Peyer's patch (tissue), 4 donors: ENCODE data around the gene FAM131A.

ENCODE experiments used
- POLR2A ChIP-seq, 2 donors: fragments of 450-650 bp; IDR thresholded peaks; one replicate each; pipeline ENCODE4 v1.5.1; 2017; ENCODE audit warnings: antibody characterized with exemption in 2 of 2, mild to moderate bottlenecking in 2 of 2, moderate library complexity in 2 of 2
- TF ChIP-seq, protein P1 (sequence below), 6 experiments: fragments of 450-650 bp in 4 of 6; fragments of 200-600 bp in 2 of 6; sonication (generic) in 1 of 6; IDR thresholded peaks; one replicate each; pipeline ENCODE4 v1.5.1; 2017 to 2019; ENCODE audit warnings: antibody characterized with exemption in 6 of 6, mild to moderate bottlenecking in 3 of 6, moderate library complexity in 1 of 6

DNA sequence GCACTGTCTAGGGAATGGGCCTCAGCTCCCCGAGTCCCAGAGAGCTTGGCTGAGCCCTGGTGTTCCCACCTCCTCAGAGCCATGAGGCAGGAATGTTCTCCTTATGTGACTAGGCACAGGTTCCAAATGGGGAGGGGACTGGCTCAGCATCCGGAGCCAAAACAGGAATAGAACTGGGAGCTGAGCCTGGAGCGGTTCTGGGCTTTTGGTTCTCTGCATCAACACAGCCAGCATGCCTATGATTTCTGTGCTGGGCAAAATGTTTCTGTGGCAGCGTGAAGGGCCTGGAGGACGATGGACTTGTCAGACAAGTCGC lies at the start of gene FAM131A:
- no peak for TF ChIP-seq POLR2A (IDR thresholded peaks at IDR 0.05)
- TF ChIP-seq, protein P1, sequence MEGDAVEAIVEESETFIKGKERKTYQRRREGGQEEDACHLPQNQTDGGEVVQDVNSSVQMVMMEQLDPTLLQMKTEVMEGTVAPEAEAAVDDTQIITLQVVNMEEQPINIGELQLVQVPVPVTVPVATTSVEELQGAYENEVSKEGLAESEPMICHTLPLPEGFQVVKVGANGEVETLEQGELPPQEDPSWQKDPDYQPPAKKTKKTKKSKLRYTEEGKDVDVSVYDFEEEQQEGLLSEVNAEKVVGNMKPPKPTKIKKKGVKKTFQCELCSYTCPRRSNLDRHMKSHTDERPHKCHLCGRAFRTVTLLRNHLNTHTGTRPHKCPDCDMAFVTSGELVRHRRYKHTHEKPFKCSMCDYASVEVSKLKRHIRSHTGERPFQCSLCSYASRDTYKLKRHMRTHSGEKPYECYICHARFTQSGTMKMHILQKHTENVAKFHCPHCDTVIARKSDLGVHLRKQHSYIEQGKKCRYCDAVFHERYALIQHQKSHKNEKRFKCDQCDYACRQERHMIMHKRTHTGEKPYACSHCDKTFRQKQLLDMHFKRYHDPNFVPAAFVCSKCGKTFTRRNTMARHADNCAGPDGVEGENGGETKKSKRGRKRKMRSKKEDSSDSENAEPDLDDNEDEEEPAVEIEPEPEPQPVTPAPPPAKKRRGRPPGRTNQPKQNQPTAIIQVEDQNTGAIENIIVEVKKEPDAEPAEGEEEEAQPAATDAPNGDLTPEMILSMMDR (IDR thresholded peaks at IDR 0.05) = no peak
